ENCODE measurements around the gene RSPH9.

Gene RSPH9

GRCh38 chr6:43706788-43707187, 62.0 kb downstream of the RSPH9 start:
- H3K4me1 ChIP-seq (ENCODE audit: control insufficient read depth in 2 of 2, insufficient read depth in 1 of 2, low read depth in 1 of 2, low read length in 2 of 2), result peaks cover 16 to 51% of the 10 kb centered on the region in 2 donors

GRCh38 chr6:43707269-43707668, 62.4 kb downstream of the RSPH9 start:
- Histone ChIP-seq H3K27ac (replicated peaks; ENCODE audit: low read length) (no peak overlapping the region), H3K27me3 (ENCODE audit: control insufficient read depth in 3 of 3, insufficient read depth in 3 of 3, low read depth in 1 of 3, low read length in 3 of 3) (no peaks in the 10 kb centered on the region), H4K8ac (ENCODE audit: low read depth, low read length) (no peak overlapping the region), H3K18ac (ENCODE audit: low read length) (peak overlapping the region; percentile 58), H3K4ac (ENCODE audit: low read length) (no peak overlapping the region), H3K14ac (ENCODE audit: low read length) (no peak overlapping the region), H3K9ac (ENCODE audit: low read depth, low read length, poor library complexity) (no peak overlapping the region), H3K36me3 (replicated peaks in 1 of 2; ENCODE audit: control insufficient read depth in 2 of 2, insufficient read depth in 2 of 2, low read length in 2 of 2) (no peaks in the 10 kb centered on the region), H2BK15ac (ENCODE audit: low read length) (peak overlapping the region; percentile 12), H2AFZ (ENCODE audit: low read length) (no peak overlapping the region), H2BK12ac (ENCODE audit: low read length) (peak overlapping the region; percentile 59), H3K23ac (ENCODE audit: low read depth, low read length, poor library complexity) (no peak overlapping the region), H2BK120ac (ENCODE audit: low read depth, low read length) (no peak overlapping the region), H3K4me1 (ENCODE audit: control insufficient read depth in 2 of 2, insufficient read depth in 1 of 2, low read depth in 1 of 2, low read length in 2 of 2) (peaks cover 12 to 46% of the 10 kb centered on the region in 2 donors), H2AK5ac (ENCODE audit: low read depth, low read length) (peak overlapping the region; percentile 49), H3K9me3 (replicated peaks in 1 of 2; ENCODE audit: control insufficient read depth in 2 of 2, insufficient read depth in 1 of 2, low read depth in 1 of 2, low read length in 2 of 2) (no peaks in the 10 kb centered on the region), H4K91ac (ENCODE audit: low read depth, low read length, poor library complexity) (no peak overlapping the region), H3K4me3 (ENCODE audit: low read length in 2 of 2) (no peak overlapping the region), H3K79me1 (ENCODE audit: low read depth, low read length) (no peaks in the 10 kb centered on the region), H3K4me2 (ENCODE audit: insufficient read depth, low read length, poor library complexity, severe bottlenecking) (no peak overlapping the region), H2BK5ac (ENCODE audit: low read length) (no peak overlapping the region)
- DNase-seq (ENCODE audit: low spot score), result no peak
- no CpG with 5 or more reads among the region's 7 CpGs for WGBS, 2 donors (ENCODE audit: extremely low coverage in 2 of 2, insufficient read length in 2 of 2, insufficient replicate concordance in 1 of 2)

More at GRCh38 chr6:43706788-43707187, 62.0 kb downstream of the RSPH9 start:
- Histone ChIP-seq H3K9ac (ENCODE audit: low read depth, low read length, poor library complexity) (no peak overlapping the region), H4K8ac (ENCODE audit: low read depth, low read length) (no peak overlapping the region), H2BK5ac (ENCODE audit: low read length) (no peak overlapping the region), H3K14ac (ENCODE audit: low read length) (no peak overlapping the region), H4K91ac (ENCODE audit: low read depth, low read length, poor library complexity) (no peak overlapping the region), H3K9me3 (replicated peaks in 1 of 2; ENCODE audit: control insufficient read depth in 2 of 2, insufficient read depth in 1 of 2, low read depth in 1 of 2, low read length in 2 of 2) (no peaks in the 10 kb centered on the region), H2BK12ac (ENCODE audit: low read length) (no peak overlapping the region), H3K4me3 (ENCODE audit: low read length in 2 of 2) (no peak overlapping the region), H3K27ac (replicated peaks; ENCODE audit: low read length) (no peak overlapping the region), H3K27me3 (ENCODE audit: control insufficient read depth in 3 of 3, insufficient read depth in 3 of 3, low read depth in 1 of 3, low read length in 3 of 3) (no peaks in the 10 kb centered on the region), H3K18ac (ENCODE audit: low read length) (no peak overlapping the region), H3K79me1 (ENCODE audit: low read depth, low read length) (no peaks in the 10 kb centered on the region), H3K23ac (ENCODE audit: low read depth, low read length, poor library complexity) (no peak overlapping the region), H2AFZ (ENCODE audit: low read length) (no peak overlapping the region), H3K36me3 (replicated peaks in 1 of 2; ENCODE audit: control insufficient read depth in 2 of 2, insufficient read depth in 2 of 2, low read length in 2 of 2) (no peaks in the 10 kb centered on the region), H3K4ac (ENCODE audit: low read length) (no peak overlapping the region), H2AK5ac (ENCODE audit: low read depth, low read length) (peak overlapping the region; percentile 53), H2BK120ac (ENCODE audit: low read depth, low read length) (no peak overlapping the region), H3K4me2 (ENCODE audit: insufficient read depth, low read length, poor library complexity, severe bottlenecking) (no peak overlapping the region), H2BK15ac (ENCODE audit: low read length) (no peak overlapping the region)
- DNase-seq (ENCODE audit: low spot score), result no peak
- WGBS, 2 donors (ENCODE audit: extremely low coverage in 2 of 2, insufficient read length in 2 of 2, insufficient replicate concordance in 1 of 2), result no CpG with 5 or more reads among the region's 8 CpGs

- Histone ChIP-seq H3K4me3 (ENCODE audit: low read length in 2 of 2) (no peak overlapping the region), H3K9me3 (replicated peaks in 1 of 2; ENCODE audit: control insufficient read depth in 2 of 2, insufficient read depth in 1 of 2, low read depth in 1 of 2, low read length in 2 of 2) (no peaks in the 10 kb centered on the region), H4K8ac (ENCODE audit: low read depth, low read length) (no peak overlapping the region), H3K23ac (ENCODE audit: low read depth, low read length, poor library complexity) (no peak overlapping the region), H3K4me1 (ENCODE audit: control insufficient read depth in 2 of 2, insufficient read depth in 1 of 2, low read depth in 1 of 2, low read length in 2 of 2) (peaks cover 11 to 42% of the 10 kb centered on the region in 2 donors), H2BK12ac (ENCODE audit: low read length) (no peak overlapping the region), H3K4me2 (ENCODE audit: insufficient read depth, low read length, poor library complexity, severe bottlenecking) (no peak overlapping the region), H3K9ac (ENCODE audit: low read depth, low read length, poor library complexity) (no peak overlapping the region), H2BK120ac (ENCODE audit: low read depth, low read length) (no peak overlapping the region), H3K36me3 (replicated peaks in 1 of 2; ENCODE audit: control insufficient read depth in 2 of 2, insufficient read depth in 2 of 2, low read length in 2 of 2) (no peaks in the 10 kb centered on the region), H3K14ac (ENCODE audit: low read length) (no peak overlapping the region), H3K27me3 (ENCODE audit: control insufficient read depth in 3 of 3, insufficient read depth in 3 of 3, low read depth in 1 of 3, low read length in 3 of 3) (no peaks in the 10 kb centered on the region), H2BK15ac (ENCODE audit: low read length) (peak overlapping the region; percentile 12), H2AK5ac (ENCODE audit: low read depth, low read length) (peak overlapping the region; percentile 49), H4K91ac (ENCODE audit: low read depth, low read length, poor library complexity) (no peak overlapping the region), H3K4ac (ENCODE audit: low read length) (no peak overlapping the region), H3K18ac (ENCODE audit: low read length) (no peak overlapping the region), H2AFZ (ENCODE audit: low read length) (no peak overlapping the region), H2BK5ac (ENCODE audit: low read length) (no peak overlapping the region), H3K79me1 (ENCODE audit: low read depth, low read length) (no peaks in the 10 kb centered on the region), H3K27ac (replicated peaks; ENCODE audit: low read length) (no peak overlapping the region)
- WGBS, 2 donors (ENCODE audit: extremely low coverage in 2 of 2, insufficient read length in 2 of 2, insufficient replicate concordance in 1 of 2), result no CpG with 5 or more reads among the region's 1 CpG
- no peak for DNase-seq (ENCODE audit: low spot score)
These were observed 62.9 kb downstream of the RSPH9 start for GRCh38 chr6:43707767-43708166.

DNA sequence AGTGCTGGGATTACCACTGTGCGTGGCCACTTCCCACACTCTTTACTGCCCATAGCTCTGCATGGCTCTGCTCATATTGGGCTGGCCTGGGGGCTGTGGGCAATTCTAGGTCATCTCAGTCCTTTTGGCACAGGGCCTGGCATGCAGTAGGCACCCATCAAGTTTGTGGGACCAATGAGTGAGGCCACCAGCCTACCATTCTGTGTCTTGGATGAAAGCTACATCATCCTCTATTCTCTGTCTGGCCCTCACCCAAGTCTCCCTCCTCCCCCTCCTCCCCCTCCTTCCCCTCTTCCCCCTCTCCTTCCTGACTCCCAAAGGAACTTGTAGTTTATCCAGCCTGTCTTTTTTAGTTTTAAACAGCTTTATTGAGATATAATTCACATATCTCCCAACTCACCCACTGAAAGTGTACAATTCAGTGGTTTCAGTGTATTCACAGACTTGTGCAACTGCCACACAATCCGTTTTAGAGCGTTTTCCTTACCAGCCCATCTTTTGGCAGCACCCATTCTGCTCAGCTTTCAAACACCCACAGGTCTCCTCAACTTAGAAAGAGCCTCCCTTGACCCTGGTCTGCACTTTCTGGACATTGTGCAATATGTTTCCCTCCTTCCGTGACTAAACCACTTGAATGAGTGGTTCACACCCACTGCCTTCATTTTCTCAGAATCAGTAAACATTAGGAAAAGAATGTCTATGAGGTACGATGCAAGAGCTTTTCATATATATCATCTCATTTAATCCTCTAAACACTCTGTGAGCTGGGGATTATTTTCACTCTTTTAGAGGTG, 64.2 kb downstream of the RSPH9 start:
- Histone ChIP-seq H3K79me1 (ENCODE audit: low read depth, low read length) (no peaks in the 10 kb centered on the region), H3K4ac (ENCODE audit: low read length) (no peak overlapping the region), H3K9me3 (replicated peaks in 1 of 2; ENCODE audit: control insufficient read depth in 2 of 2, insufficient read depth in 1 of 2, low read depth in 1 of 2, low read length in 2 of 2) (no peaks in the 10 kb centered on the region), H2BK12ac (ENCODE audit: low read length) (no peak overlapping the region), H2BK120ac (ENCODE audit: low read depth, low read length) (no peak overlapping the region), H3K9ac (ENCODE audit: low read depth, low read length, poor library complexity) (no peak overlapping the region), H2AFZ (ENCODE audit: low read length) (no peak overlapping the region), H3K4me2 (ENCODE audit: insufficient read depth, low read length, poor library complexity, severe bottlenecking) (no peak overlapping the region), H2AK5ac (ENCODE audit: low read depth, low read length) (no peak overlapping the region), H3K18ac (ENCODE audit: low read length) (no peak overlapping the region), H3K14ac (ENCODE audit: low read length) (no peak overlapping the region), H3K4me1 (ENCODE audit: control insufficient read depth in 2 of 2, insufficient read depth in 1 of 2, low read depth in 1 of 2, low read length in 2 of 2) (peaks cover 5 to 40% of the 10 kb centered on the region in 2 donors), H3K23ac (ENCODE audit: low read depth, low read length, poor library complexity) (no peak overlapping the region), H2BK5ac (ENCODE audit: low read length) (no peak overlapping the region), H3K27ac (replicated peaks; ENCODE audit: low read length) (no peak overlapping the region), H3K4me3 (ENCODE audit: low read length in 2 of 2) (no peak overlapping the region), H4K91ac (ENCODE audit: low read depth, low read length, poor library complexity) (no peak overlapping the region), H3K36me3 (replicated peaks in 1 of 2; ENCODE audit: control insufficient read depth in 2 of 2, insufficient read depth in 2 of 2, low read length in 2 of 2) (no peaks in the 10 kb centered on the region), H2BK15ac (ENCODE audit: low read length) (no peak overlapping the region), H4K8ac (ENCODE audit: low read depth, low read length) (no peak overlapping the region), H3K27me3 (ENCODE audit: control insufficient read depth in 3 of 3, insufficient read depth in 3 of 3, low read depth in 1 of 3, low read length in 3 of 3) (no peaks in the 10 kb centered on the region)
- no CpG with 5 or more reads among the region's 5 CpGs for whole genome bisulfite sequencing, 2 donors (ENCODE audit: extremely low coverage in 2 of 2, insufficient read length in 2 of 2, insufficient replicate concordance in 1 of 2)
- DNase-seq (ENCODE audit: low spot score), result no peak
